Measurements from ENCODE around the gene ARID4B.
"Not testable (repeated sequence)": the region's sequence is repeated elsewhere in the genome, so short reads cannot be mapped to it uniquely, and the experiment has no call there.

The ARID4B gene

DNA sequence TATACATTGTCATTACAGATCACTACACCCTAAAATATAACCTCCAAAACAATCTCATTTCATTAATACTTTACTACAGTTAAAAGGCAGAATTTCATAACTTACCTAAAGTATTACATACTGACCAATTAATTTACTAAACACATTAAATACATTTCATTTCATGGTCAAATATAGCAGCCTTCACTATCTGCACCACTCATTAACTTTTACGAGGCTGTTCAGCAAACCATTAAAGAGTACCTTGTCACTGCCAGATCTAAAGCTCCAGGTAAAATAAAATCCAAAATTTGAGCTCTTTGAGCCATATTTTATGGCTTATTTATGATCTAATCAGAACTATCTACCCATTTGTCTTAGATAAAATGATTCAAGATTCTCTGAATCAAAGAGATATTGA lies 100.6 kb downstream of the ARID4B start:
- no peak for DNase-seq (ENCODE audit: low spot score)

DNA sequence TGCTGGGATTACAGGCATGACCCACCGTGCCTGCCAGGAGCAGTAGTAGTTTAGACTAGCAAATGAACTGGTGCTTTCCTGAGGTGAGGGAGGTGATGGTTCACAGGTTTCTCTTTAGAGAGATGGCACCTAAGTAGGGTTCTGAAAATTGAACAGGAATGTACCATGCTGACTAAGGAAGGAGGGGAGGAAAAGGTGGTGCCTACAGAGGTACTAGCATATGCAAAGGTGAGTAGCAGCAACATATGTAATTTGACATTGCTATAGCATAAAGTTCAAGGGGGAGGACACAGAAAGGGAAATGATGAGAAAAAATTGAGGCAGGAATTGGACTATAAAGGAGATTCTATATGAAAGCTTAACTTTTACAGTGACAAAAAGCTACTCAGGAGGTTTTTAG lies 101.0 kb downstream of the ARID4B start:
- no peak for DNase-seq (ENCODE audit: low spot score)

DNA sequence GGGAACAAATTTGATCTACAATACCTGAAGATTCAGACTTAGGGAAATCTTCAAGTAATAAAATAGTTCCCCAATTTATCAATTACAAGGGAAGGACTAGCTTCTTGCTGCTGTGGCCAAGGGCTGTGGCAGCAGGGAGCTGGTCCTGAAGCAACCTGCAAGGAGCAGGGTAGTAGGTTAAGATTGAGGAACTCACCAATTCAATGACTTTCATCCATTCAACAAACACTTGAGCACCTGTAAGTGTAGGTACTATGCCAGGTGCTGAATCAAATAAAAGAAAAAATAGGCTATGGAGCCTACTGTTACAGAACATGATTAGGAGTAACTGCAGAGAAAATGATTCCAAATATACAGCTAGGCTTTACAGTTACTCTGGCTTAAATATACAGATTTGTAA lies 102.7 kb downstream of the ARID4B start:
- no peak for DNase-seq (ENCODE audit: low spot score)

DNA sequence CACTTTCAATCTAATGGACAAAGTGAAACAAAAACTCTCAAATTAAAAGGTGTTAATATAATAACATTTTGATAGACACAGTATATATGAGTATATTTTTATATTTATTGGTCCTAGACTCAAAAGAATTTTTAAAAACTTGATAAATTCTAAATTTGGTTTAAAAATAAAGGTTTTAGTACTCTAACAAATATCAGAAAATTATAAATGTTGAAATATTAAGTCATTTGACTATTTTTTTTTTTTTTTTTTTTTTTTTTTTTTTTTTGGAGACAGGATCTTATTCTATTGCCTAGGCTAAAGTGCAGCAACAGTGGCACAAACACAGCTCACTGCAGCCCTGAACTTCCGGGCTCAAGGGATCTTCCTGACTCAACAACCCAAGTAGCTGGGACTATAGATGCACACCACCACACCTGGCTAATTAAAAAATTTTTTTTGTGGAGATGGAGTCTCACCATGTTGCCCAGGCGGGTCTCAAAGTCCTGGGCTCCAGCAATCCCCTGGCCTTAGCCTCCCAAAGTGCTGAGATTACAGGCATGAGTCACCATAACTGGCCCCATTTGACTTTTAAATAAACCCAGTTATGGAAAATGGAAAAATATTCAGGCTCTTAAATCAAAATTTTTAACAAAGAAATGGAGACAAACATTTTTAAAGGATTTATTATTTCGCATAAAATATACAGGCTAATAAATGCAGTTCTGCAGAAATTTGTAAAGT lies 106.2 kb downstream of the ARID4B start:
- DNase-seq (ENCODE audit: low spot score), result no peak

DNA sequence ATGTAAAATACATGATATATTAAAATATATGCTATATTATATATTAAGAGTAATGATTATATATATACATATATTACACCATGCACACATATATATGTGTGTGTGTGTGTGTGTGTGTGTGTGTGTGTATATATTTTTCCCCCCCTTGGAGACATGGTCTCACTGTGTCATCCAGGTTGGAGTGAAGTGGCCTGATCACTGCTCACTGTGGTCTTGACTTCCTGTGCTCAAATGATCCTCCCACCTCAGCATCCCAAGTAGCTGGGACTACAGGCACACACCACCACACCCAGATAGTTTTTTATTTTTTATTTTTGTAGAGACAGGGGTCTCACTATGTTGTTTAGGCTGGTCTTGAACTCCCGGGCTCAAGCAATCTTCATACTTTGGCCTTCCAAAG lies 112.5 kb downstream of the ARID4B start:
- no peak for DNase-seq (ENCODE audit: low spot score)

DNA sequence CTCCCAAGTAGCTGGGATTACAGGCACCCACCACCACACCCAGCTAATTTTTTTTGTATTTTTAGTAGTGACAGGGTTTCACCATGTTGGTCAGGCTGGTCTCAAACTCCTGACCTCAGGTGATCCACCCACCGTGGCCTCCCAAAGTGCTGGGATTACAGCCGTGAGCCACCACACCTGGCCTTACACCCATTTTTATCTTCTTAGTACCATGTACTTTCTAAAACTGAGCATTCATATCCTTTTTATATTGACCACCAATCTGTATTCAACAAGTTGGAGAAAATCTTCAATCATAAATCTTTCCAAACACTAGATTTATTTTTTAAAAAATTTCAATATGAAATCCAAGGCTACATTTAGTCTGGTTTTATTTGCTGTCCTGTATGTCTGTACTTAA lies 113.0 kb downstream of the ARID4B start:
- DNase-seq (ENCODE audit: low spot score), result not testable (repeated sequence)

DNA sequence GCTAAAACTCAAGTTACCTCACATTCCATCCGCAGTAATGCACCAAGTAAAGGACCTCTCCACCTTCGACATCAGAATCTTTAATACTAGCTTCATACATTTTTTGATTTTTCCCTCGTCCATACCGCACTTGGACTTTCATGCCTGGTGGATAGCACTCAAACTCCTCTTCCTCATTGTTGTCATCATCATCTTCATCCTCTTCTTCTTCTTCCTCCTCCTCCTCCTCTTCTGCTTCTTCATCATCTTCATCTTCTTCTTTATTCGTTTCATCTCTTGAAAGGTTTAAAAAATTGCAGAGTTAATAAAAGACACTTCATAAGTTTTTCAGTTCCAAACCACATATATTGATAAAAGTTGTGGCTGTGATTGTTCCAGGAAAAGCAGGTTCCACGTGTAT lies 114.2 kb downstream of the ARID4B start:
- no peak for DNase-seq (ENCODE audit: low spot score)

DNA sequence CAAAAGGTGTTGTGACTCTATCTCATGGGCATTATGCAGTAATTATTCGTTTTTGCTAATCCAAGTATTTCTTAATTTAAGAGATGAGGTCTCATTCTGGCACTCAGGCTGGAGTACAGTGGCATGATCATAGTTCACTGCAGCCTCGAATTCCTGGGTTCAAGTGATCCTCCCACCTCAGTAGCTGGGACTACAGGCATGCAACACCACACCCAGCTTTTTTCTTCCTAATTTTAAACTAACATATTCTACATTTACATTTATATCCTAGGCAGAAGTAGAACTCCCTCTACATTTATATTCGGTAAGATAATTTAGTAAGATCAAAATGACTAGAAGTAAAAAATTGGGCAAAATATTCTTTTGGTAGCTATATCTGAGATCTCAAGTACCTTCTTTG lies 116.5 kb downstream of the ARID4B start:
- no peak for DNase-seq (ENCODE audit: low spot score)

DNA sequence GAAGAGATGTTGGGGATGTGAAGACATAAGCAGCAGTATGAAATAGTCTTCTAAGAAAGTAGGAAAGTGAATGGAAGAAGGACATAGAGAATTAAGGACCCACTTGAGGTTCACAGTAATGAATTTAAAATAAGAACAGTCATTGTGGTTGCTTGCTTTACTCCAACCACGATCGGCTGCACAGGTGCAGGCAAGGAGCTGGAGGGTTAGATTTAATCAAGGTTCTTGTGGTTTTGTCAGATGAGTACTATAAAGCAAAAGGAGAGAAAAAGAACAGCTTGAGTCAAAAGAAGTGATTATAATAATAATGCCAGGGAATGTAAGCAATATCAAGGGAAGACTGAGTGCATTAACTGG lies 120.8 kb downstream of the ARID4B start:
- no peak for DNase-seq (ENCODE audit: low spot score)

DNA sequence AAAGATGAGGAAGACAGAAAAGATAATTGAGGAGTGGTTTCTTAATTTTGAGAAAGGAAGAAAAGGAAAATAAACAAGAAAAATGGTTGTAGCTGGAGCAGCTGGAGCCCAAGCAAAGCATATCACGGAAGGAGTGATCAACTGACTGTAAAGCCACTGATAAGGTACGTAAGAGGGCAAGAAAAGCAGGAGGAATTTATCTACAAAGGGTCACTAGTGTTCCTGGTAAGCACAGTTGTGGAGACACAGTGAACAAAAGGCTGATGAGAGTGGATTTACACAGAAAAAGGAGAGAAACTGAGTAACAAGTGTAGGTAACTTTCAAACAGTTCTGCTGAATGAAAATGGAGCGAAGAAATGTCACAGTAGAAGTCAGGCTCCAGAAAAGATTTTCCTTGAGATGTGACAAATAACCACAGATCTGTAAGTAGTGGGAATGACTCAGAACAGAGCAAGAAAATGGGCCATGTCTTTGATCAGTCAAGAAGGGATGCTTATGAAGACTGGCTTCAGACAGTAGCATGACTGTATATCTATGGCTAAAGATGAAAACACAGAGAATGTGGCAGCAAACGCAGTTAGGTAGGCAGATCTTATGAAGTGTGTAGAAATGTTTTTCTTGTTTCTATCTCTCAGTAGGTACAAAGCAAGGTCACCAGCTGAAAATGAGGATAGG lies 121.3 kb downstream of the ARID4B start:
- DNase-seq (ENCODE audit: low spot score), result no peak

DNA sequence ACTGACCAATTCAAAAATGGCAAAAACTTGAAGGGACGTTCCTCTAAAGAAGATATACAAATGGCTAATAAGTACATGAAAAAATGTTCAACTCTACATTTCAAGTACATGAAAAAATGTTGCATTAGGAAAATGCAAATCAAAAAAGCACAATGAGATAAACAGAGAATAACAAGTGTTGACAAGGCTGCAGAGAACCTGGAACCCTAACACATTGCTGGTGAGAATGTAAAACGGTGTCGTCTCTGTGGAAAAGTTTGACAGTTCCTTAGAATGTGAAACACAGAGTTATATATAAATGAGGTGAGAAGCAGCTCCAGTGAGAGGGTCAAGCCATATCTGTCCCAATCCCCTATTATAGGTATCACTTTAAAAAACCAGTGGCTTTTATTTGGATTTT lies 122.3 kb downstream of the ARID4B start:
- no peak for DNase-seq (ENCODE audit: low spot score)

DNA sequence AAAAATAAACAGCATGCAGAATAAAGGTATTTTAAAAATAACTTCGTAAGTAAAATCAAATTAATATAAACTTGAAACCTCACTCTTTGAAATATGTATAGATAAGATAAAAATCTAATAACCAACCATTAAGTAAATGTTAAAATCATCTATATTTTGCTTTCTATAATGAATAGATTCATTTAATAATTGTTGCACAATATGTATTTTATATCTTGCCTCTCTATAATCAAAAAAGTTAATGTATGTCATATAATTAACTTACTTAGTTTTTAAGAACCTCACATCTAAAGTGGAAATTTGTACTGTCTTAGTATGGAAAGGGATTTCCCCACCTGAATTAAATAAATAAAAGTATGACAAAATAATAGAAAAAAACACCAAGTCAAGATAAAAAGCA lies 124.6 kb downstream of the ARID4B start:
- no peak for DNase-seq (ENCODE audit: low spot score)

DNA sequence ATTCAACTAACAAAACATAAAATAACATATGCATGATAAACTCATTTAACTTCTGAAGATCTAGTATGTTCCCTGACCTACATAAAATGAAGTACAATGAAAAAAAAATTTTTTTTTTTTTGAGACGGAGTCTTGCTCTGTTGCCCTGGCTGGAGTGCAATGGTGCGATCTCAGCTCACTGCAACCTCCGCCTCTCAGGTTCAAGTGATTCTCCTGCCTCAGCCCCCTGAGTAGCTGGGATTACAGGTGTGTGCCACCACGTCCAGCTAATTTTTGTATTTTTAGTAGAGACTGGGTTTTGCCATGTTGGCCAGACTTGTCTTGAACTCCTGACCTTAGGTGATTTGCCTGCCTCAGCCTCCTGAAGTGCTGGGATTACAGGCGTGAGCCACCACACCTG lies 125.5 kb downstream of the ARID4B start:
- DNase-seq (ENCODE audit: low spot score), result not testable (repeated sequence)

DNA sequence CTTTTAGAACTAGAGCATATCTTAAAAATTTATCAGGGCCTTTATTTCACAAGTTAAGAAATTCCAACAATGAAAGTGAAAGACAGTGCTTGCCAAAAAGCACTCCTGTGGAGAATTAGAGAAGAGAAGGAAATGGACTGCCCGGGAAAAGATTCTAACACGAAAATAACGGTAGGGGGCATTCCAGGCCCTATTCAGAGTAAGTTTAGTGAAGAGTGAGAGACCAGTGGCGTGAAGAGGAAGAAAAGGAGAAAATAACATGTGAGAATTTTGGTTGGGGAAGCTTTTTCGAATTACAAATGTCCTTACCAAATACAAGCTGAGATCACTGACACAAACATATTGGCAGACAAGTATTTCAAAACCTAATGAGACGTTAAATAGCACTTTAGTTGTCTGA lies 128.5 kb downstream of the ARID4B start:
- DNase-seq (ENCODE audit: low spot score), result no peak

DNA sequence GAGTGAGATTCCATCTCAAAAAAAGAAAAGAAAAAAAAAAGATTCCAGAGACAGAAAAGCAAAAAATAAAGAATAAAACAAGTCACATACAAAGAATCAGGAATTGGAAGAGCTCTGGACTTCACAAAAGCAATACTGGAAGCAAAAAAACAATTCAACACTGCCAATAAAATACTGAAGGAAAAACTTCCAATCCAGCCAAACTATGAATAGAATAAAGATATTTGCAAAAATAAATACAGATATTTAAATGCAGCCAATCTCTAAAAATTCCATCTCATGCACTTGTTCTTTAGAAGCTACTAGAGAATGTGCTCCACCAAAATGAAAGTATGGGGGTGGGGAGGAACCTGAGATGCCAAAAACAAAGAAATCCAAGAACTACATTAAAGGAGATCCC lies 137.5 kb downstream of the ARID4B start:
- DNase-seq (ENCODE audit: low spot score), result no peak

DNA sequence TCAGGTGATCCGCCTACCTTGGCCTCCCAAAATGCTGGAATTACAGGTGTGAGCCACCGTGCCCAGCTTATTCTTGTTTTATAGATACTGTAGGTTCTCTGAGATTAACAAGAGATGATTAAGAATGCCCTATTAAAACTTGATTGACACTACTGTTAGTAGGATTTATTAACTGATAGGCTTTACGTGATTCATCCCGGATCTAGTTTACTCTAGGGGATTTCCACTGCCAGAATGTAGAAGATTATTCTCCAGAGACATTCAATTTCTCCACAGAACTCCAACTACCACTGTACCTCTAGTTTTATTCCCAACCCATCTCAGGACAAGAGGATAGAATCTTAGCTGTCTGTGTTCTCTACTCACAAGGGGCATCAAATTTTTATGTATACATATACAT lies 140.7 kb downstream of the ARID4B start:
- DNase-seq (ENCODE audit: low spot score), result no peak

DNA sequence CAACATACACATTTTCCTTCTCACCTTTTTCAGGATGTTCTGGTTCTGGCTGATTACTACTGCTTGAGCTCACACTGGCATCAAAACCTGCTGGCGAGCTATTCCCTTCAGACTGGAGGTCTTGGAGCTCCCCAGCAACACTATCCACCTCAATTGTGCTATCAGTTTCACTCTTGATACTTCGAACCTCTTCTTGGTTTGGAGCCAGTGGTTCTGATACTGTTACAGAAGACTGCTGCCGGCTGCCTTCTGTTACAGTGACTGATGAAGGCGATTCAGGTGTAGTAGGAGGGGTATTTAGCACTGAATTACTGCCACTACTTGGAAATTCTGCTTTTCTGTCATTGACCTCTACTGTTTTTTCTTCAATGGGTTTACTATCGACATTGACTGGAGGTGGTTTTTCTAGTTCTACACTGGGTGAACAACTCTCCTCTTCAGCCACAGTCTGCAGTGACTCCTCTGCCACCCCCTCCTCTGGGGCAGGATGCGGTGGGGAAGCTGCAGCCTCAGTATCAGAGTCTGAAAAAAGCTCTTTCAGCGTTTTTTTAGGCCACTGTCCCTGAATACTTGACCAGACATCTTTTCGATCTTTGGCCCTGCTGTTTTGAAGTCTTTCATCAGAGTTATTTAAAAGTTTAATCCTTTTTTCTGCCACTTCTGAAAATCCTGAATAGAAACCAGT lies 146.3 kb downstream of the ARID4B start:
- no peak for DNase-seq (ENCODE audit: low spot score)

DNA sequence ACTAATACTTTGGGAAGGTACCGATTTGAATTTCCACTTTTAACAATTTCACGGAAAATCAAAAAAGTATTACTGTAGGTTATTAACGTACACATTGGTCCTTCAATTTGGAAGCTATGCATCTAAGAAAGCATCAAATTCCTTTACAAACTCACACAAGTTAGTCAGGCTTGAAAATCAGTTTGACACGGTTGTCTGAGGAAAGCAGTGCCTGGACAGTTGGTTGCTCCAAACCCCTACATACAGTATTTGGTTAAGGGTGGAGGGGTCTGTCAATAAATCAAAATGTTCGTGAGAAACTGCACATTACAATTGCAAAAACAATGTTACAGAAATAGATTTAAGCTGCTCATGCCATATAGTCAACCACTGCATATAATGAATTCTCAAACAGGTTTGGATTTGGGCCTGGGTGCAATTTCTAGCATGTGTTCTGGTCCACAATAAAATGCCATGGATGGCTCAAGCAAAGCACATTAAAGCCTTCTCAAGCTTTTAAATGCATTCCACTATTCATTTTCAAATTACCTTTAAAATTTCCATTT lies 147.0 kb downstream of the ARID4B start:
- DNase-seq (ENCODE audit: low spot score), result no peak

DNA sequence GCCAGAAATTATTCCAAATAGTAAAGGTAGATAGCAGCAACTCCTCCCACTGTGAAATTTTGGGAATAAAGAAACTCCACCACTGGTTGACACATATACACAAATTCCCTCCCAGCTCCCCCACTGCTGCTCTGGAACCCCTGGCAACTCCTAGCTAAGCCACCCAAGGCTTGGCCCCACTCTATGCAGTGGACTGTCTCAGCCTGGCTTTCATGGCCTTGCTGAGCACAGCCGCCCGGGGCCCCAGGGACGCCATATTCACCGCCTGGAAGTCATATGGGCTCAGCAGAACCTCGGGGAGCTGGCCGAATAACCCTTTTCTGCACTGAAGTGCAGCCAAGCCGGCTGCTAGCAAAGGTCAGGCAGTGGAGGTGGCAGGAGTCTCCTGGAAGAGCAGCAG lies 151.5 kb downstream of the ARID4B start:
- DNase-seq (ENCODE audit: low spot score), result no peak

DNA sequence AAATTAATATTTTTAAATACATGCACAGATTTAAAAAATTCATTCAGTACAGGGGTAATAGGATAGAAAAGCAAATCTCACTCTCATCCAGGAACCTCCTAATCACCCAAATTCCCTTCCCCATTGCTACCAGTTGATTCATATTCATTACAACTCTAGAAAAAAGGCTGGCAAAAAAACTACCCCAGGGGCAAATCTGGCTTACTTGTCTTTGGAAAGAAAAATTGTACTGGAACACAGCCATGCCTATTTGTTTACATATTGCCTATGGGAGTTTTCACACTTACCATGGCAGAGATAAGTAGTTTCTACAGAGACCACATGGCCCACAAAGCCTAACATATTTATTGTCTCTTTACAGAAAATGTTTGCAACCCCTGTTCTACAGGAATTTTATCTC lies 158.0 kb downstream of the ARID4B start:
- no peak for DNase-seq (ENCODE audit: low spot score)

DNA sequence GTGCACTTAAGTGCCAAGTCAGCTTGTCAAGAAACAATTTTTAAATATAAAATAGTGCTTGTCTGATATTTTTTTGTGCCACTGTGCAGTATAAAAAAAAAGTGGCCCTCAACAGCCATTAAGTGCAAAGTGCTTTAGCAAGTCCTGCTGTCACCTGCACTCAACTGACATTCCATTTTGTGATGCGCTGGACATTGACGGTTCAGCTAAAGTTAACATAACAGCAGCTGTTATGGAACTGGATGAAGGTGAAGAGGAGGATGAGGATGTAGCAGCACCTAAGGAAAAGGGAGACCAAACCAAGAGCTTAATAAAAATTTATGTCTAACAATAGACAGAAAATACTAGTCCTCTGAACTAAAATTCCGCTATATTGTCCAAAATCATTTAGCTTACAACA lies 159.6 kb downstream of the ARID4B start:
- DNase-seq (ENCODE audit: low spot score), result no peak

DNA sequence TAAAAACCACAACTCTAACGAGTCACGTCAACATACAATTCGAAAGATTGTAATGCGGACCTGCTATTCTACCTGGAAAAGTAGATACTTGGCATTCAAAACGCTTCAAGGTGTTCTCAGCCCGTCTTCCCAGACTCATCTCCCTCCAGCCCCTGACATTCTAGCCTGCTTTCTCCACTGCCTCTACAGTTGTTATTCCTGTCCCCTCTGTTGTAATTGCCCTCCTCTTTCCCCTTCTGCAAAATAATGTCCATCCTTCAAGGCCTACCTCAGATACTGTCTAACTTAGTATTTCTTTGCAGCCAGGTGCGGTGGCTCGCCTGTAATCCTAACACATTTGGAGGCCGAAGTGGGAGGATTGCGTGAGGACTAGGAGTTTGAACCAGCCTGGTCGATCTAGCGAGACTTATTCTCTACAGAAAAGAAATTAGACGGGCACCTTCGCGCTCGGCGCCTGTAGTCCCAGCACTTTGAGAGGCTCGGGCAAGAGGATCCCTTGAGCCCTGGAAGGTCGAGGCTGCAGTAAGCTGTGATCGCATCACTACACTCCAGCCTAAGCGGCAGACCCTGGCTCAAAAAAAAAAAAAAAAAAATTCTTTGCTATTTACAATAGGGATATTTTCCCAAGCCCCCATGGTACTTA lies 166.2 kb downstream of the ARID4B start:
- DNase-seq (ENCODE audit: low spot score), result no peak

Measured in germinal center (tissue), 1 donor.